GM19023 (cell line): ENCODE data around the gene ASCL2.

Source experiments
- ATAC-seq: cut with Tn5 transposase; IDR thresholded peaks from one replicate; pipeline ENCODE4 v1.9.1; 2021; ENCODE audit warnings: mild to moderate bottlenecking, moderate library complexity; ENCODE audit not compliant: unreplicated experiment

Gene ASCL2, protein sequence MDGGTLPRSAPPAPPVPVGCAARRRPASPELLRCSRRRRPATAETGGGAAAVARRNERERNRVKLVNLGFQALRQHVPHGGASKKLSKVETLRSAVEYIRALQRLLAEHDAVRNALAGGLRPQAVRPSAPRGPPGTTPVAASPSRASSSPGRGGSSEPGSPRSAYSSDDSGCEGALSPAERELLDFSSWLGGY

DNA sequence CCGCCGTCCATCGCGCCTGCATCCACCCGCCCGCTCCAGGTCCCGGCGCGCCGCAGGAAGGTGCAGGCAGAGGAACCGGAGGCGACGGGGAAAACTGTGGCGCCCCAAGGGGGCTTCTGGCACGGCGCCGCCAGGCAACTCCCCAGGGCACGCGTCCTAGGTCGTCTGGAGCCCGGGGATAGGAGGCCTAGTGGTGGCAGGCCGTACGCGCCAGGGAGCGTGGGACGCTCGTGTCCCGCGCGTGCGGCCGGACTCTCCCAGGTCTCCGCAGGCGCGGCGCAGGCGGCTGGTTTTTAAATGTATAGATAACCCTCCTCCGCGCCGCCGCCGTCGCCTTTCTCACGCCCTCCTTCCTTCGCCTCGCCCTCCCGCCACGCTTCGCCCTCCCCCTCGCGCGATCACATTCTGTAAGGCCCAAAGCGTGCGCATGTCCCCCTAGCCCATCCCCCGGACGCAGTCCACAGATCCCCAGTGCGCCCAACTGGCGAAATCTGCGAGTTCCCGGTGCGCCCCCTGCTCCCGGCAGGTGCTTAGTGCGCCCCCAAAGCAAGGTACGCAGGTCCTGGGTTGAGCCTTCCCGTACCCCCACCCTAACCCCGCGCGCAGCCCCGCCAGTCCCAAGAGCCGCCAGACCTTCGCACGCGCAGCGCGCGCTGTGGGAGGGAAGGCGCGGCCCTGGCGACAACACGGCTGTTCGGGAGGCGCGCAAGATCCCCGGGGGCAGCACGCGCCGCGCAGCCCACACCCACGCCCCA, at the start of gene ASCL2:
Gene ASCL2 (minus strand): TSS at position 267 of the 755 bp plus-strand sequence. CDS start 256 bp downstream, at position 11.
- no peak for ATAC-seq

DNA sequence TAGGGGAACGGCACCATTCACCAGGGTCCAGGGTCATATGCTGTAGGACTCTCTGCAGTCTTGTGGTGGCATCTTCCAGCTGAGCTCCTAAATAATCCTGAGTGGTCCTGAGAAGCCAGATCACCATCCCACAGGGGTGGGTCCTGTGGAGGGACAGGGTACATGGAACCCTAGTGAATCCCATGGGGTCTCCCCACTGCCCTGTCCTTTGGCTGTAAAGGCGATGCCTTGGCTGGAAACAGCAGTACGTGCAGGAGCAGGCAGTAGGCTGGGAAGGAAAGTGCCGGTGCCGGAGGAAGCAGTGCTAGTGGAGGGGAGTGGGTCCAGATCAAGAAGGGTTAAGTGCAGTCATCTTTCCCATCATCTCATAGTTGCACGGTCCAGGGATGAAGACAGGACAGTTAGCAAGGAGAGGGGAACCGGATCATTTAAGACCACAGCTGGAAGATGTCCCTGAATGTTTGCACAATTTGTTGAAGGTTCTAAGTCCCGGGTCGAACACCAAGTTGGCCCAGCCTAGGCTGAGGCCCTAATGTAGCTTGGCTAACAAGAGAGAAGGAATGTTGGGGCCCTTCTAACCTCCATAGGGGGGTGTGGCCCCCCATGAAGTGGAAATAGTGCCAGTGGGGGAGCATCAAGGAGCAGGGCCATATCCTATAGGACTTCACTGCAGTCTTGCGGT, 49.5 kb upstream of the ASCL2 start:
- ATAC-seq = no peak

DNA sequence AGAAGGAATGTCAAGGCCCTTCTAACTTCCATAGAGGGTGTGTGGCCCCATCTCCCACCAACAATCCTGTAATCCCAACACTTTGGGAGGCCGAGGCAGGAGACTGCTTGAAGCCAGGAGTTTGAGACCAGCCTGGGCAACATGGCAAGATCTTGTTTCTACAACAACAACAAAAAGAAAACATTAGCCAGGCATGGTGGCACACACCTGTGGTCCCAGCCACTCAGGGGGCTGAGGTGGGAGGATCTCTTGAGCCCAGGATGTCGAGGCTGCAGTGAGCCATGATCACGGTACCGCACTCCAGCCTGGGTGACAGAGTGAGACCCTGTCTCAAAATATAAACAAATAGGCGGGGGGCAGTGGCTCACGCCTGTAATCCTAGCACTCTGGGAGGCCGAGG, 48.3 kb upstream of the ASCL2 start:
- no peak for ATAC-seq

DNA sequence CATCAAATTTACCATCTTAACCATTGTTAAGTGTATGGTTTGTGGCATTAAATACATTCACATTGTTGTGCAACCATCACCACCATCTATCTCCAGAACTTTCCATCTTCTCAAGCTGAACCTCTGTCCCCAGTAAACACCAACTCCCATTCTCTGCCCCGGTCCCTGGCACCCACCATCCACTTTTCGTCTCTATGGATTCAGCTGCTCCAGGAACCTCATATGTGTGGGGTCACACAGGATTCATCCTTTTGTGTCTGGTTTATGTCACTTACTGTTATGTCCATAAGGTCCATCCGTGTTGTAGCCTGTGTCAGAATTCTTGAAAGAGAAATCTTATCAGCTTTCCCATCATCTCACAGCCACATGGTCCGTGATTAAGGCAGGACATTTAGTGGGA, 47.7 kb upstream of the ASCL2 start:
- no peak for ATAC-seq

DNA sequence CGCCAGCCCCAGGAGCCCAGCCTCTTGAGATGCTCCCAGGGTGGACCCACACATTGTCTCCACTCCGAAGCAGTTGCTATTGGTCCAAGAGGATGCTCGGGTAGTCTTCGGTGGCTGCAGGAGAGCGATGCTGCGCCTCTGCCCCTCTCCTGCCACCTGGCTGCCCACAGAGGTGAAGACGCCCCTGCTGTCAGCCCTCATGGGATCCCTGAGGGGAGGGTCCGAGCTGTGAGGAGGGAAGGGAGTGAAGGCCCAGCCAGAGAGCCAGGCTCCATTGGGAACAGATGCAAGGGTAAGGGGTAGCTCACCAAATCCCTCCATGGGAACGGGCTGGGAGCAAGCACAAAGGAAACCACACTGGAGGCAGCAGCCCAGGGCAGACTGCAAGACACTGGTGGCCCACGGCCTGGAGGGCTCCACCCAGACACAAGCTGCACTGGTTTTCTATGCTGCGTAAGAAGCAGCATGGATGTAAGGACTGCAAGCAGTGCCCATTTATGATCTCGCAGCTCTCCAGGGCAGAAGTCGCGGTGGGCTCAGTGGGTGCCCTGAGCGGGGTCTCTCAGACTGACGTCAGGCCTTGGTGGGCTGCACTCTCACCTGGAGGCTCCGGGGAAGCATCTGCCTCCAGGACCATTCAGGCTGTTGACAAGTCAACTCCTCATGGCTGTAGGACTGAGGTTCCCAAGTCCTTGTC, 47.1 kb upstream of the ASCL2 start:
- no peak for ATAC-seq

DNA sequence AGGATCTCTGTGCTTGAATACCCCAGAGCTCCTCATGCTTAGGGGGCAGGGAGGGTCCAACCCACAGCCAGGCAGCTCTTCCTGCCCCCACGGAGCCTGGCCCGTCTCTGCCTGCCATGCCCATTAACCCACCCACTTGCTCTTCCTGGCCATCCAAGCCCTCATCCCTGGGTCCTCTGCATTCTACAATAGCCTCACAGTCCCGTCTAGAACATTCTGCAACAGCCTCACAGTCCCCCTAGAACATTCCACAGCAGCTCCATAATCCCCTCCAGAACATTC, 46.5 kb upstream of the ASCL2 start:
- no peak for ATAC-seq

DNA sequence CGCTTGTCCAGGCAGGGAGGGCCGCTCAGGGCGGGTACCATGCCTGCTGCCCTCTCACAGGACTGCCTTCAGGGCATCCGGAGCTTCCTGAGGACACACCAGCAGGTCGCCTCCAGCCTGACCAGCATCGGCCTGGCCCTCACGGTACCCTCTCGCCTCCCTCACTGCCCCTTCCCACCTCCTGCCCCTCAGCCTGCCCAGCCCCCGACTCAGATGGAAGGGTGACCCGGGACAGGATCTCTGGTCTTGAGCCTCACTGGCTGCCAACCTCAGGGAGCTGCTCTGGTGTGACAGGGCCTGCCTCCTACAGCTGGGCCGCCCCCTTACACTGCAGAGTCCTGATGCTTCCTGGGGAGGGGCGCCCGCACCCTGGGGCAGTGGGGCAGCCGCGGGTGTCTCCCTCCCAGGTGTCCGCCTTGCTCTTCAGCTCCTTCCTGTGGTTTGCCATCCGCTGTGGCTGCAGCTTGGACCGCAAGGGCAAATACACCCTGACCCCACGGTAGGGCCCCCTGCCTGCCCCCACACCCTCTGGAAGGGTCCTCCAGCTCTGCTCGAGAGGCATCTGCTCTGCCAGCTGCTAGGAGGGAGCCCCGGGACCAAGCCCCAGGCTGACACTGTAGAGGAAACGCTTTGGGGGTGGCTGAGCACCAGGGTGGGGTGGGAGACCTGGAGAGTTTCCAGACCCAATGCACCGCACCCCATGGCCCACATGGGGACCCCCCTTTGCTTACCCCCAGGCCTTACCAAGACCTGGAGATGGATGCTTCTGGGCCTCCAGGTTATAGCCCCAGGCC, 46.0 kb upstream of the ASCL2 start:
- no peak for ATAC-seq

DNA sequence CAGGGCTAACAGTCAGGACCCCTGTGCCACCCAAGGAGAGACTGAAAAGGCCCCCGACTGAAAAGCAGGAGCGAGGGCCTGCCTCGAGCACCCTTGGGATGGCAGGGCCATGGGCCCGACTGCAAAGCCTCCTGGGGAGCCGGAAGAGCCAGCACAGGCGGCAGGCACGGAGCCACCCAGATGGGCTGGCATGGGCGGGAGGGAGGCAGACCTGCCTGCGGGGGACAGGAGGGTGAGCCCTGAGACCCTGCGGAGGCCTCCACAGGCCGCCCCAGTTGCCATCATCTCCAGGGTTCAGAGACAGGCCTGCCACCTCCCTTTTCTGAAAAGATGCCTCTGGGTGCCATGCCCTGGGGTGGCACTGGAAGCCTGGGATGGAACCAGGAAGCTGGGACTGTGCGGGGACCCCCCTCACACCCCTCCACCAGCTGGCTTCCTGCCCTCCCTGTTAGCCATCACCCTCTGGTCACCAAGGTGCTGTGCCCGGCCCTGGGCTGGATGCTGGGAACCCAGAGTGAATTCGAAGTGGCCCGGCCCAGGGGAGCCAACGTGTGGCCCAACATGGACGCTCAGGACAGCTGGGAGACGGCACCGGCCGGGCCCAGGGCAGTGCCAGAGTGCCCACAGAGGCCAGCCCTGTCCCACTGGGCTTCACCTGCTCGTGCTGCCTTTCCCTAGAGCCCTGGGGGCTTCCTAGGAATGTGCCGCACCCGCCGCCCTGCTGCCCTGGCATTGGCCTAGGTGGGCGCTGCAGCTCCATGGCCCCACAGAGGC, 45.2 kb upstream of the ASCL2 start:
- no peak for ATAC-seq

DNA sequence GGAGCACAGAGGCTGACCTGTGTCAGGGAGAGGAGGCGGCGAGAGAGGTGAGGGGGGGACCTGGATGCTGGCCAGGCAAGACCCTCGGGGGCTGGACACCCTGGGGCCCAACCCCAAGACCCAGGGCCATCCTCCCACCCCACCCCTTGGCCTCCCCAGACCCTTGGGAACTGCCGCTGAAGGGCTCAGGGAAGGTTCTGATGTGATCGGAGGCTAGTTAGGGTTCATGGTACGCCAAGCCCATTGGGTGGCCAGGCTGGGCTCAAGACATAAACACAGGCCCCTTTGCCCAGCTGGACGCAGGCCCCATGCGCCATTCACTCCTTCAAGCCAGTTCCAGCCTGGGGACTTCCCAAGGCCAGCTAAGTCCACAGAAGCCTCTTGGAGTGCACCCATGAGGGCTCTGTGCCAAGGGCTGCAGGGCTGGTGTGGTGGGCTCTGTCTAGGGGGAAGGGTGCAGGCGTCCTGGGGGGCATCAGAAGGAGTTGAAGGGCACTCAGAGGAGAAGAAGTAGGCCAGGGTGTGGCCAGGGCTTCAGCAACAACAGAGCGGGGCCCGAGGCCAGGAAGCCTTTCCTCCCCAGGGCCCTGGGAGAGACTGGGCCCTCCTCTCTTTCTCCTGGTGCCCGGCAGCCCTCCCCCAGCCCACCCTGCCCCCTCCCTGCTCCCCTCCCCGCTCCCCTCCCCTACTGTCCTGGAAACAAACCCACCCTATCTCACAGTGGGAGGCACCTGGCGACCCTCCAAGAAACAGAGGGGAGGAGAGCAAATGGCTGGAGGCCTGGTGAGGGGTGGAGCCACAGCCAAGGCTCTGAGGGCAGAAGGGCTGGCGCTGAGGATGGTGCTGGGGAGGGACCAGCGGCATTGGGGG, 44.4 kb upstream of the ASCL2 start:
- ATAC-seq = no peak

DNA sequence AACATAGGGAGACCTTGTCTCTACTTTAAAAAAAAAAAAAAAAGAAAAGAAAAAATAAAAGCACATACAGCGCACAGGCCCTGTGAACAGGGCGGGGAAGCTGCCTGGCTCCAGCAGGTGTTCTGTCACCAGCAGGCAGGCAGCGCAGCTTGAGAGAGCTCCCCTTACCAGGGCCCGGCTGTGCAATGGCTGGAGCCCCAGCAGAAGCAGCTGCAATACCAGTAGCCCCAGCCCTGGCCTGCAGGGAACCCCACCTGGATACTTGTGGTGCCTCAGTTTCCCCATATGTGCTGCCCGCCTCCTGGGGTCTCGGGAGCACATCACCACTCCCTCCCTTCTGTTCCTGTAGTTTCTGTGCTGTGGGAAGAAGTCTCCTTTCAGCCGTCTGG, 43.7 kb upstream of the ASCL2 start:
- ATAC-seq = no peak

DNA sequence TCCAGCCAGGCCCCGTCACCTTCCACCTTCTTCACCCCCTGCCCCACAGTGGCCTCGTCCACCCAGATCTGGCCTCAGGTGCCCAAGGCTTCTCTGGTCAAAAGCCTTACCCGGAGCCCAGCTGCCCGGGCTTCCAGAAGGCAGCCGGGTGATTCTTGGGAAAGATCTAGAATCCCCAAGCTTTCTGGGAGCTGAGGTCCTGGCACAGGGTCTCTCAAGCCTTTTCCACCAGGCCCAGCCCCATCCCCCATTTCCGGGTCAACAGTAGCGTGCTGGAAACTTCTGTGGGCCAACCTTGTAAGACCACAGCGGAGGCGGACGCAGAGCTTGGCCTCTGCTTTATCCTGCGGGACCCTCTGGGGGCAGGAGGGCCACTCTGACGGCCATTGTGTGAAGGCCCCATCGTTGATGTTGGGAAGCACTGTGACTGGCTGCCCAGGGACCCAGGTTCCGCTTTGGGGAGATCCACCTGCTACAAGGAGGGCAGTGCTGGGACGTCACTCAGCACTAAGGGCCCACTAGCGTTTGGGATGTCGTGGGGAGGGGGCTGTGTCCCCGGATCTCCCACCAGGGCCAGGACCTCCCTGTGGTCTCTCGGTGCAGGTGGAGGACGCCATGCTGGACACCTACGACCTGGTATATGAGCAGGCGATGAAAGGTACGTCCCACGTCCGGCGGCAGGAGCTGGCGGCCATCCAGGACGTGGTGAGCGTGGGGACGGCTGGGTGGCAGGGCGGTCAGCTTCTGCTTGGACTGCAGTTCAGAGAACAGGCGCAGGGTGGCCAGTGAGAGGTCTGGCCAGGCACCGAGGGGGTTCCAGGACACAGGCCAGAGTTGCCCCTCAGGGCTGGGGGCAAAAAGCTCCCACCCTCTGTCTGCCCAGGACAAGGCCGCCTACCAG, 42.9 kb upstream of the ASCL2 start:
- no peak for ATAC-seq

DNA sequence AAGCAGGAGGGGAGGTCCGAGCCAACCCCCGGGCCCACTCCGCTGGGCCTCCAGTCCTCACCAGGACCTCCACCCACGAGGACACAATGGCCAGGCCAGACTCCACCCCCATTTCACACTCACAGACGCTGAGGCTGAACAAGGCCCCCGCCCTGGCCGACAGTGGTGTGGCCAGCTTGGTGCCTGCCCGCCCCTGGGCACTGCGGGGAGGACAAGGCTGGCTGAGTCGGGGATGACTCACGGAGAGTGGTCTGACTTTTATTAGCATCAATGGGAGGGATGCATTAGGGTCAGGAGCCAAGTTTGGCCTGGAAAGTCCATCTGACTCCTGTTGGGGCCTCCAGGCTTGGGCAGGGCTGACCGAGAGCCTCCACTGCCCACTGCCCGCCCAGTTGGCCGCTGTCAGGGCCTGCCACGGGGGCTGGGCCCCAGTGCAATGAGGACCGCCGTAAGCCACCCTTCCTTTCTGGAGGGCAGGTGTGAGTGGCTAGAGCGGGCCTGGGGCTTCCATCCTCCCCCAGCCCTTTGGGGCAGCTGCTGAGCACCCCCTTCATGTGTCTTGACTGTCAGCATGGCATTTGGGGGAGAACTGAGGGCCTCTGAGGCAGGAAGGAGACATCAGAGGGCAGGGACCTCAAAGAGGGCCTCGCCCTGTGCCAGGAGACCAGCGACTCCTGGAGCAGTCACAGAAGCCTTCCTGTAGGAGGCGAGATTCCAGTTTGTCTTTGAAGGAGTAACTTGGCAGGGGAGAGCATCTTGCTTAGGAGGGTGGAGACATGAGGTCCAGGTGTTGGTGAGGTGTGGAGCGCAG, 42.0 kb upstream of the ASCL2 start:
- ATAC-seq = no peak

DNA sequence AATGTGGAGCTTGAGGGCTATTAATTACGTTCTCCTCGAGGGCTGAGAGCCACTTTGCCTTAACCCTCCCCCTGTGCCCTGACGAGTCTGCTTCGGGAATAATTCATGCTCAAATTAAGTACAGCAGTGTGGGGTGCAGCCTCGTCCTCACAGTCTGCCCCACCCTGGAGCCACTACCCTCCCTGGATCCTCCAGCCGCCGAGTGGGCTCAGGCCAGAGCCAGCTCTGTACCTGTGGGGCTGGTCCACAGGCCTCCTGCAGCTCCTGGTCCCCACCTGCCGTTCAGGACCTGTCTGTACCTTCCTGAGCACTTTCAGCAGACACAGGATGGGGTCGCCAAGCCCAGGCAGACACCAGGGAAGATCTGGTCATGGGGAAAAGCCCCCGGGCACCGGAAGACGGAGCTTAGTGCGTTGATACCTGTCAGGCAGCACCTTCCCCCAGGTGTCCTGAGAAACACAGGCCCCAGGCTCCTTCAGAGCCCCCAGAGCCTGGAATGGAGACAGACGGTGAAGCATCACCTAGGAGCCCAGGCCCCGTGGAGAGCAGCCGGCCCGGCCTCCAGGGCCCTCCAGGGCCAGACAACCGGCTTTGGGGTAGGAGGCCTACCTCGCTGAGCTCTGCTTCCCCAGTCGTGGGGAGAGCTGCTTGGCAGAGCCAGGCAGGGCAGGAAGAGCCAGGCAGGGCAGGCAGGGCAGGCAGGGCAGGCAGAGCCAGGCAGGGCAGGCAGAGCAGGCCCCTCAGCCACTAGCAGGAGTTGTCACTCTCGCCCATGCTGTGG, 41.2 kb upstream of the ASCL2 start:
- ATAC-seq = no peak

DNA sequence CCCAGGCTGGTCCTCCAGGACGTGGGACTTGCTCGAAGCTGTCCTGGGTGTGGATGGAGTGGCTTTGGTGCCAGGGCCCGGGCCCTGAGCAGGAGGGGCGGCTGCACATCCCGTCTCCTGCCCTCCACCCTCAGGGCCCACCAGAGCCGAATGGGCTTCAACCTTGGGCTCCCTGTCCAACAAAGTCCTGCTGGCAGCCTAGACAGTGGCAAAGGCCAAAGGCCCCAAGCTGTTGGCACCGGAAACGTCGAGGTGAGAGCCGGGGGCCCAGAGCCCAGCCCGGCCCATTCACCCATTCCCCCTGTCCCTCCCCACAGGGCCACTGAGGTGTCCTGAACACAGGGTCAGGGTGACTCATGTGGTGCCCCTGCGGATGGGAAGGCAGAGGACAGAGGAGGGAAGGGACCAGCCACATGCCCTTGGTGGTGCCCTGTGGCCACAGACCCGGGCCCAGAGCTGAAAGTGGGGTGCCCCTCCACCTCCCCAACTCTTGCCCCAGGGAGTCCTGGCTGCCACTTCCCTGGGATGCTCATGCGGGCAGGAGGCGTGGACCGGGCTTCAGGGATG, 40.5 kb upstream of the ASCL2 start:
- ATAC-seq = no peak

DNA sequence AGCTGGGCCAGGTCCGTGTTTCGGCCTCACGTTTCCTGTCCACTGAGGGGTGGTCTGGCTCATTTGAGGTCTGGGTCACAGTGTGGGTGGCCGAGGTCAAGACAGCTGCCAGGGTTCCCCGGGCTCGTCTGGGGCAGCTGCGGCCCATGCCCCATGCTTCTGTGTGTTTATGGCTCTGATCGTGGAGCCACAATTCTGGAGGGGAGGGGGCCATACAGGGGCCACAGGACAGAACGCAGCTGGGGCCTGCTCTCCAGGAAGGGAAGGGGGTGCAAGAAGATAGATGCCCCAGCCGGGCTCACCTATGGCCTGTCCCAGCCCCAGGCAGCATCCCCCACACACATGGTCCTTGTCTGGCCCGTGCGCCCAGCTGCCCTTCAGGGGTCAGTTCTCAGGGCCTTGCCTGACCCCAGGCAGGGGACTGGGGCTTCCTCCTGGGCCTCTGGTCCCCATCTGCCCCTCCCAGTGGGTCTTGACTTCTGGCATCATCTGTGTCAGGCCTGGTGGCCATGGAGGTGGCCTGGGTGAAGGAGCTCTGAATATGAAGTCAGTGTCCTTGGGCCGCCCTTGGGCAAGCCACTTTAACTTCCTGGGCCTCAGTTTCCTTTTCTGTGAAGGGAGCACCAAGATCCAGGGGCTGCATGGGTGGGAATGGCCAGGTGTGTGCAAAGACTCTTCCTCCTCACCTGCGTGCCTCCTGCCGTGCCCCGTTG, 39.8 kb upstream of the ASCL2 start:
- ATAC-seq = no peak
